HepG2 (cell line): Measurements from ENCODE around the gene GIPC3. TPM values are rescaled to one million over a fixed set of nuclear protein-coding genes. Genes with fewer than 3 reads are reported as not detected.
"Not testable (repeated sequence)": the region's sequence is repeated elsewhere in the genome, so short reads cannot be mapped to it uniquely, and the experiment has no call there.

Source experiments
- ATAC-seq: fragments of 200-7000 bp; cut with Tn5 transposase; 3 replicates; pipeline ENCODE4 v1.9.1; 2020; ENCODE audit warnings: mild to moderate bottlenecking, moderate library complexity
- BruUV-seq: library from RNA; stranded (reverse); fragments of 400-500 nt; replicated peaks from 2 replicates; lab custom pipeline; 2021; lab: Mats Ljungman, UMichigan
- CTCF ChIA-PET: fragments of 300-600 bp; formaldehyde crosslinking; extraction: SDS; loops from one replicate; lab custom pipeline; 2021; ENCODE audit warnings: low total read pairs, inconsistent platforms, low intra/inter-chr PET ratio; lab: Yijun Ruan, JAX
- POLR2A ChIA-PET: fragments of 350-600 bp; sonication (Branson Sonifier 250); formaldehyde crosslinking; loops from one replicate; lab custom pipeline; 2020; ENCODE audit warnings: antibody characterized with exemption, inconsistent platforms; lab: Yijun Ruan, JAX
- DNase-seq: peaks from one replicate; pipeline ENCODE4 v3.0.0-alpha.2; 2015; ENCODE audit warnings: low spot score
- FAIRE-seq: peaks from 3 replicates; lab custom pipeline; 2011; peaks lifted over from hg19 to GRCh38; lab: Jason Lieb, UNC
- H2AFZ ChIP-seq: one replicate; pipeline ENCODE4 v1.6.1; 2011; ENCODE audit warnings: low read length, inconsistent platforms
- H3K27ac ChIP-seq: fragments of 300-600 bp; 3 replicates; pipeline ENCODE4 v1.8.0; 2011; ENCODE audit warnings: mixed run types, mild to moderate bottlenecking, mixed read lengths, low read length, inconsistent platforms; ENCODE audit not compliant: insufficient read depth; ENCODE audit errors: extremely low read length
- H3K27me3 ChIP-seq, 2 experiments: fragments of 200-600 bp in 1 of 2; 2 replicates in 1 of 2; 3 replicates in 1 of 2; pipeline versions ENCODE4 v1.6.0 to v1.8.0; 2011; ENCODE audit warnings: low read length in 2 of 2, mild to moderate bottlenecking in 2 of 2, moderate library complexity in 2 of 2, inconsistent platforms in 1 of 2; ENCODE audit not compliant: insufficient read depth in 2 of 2, control insufficient read depth in 1 of 2
- H3K36me3 ChIP-seq, 2 experiments: fragments of 200-600 bp in 1 of 2; replicated peaks in 1 of 2; 2 replicates in 1 of 2; 3 replicates in 1 of 2; pipeline versions ENCODE4 v1.5.1 to v1.8.0; 2011; ENCODE audit warnings: low read length in 2 of 2, inconsistent platforms in 1 of 2; ENCODE audit not compliant: insufficient read depth in 2 of 2, control insufficient read depth in 1 of 2
- H3K4me1 ChIP-seq: 2 replicates; pipeline ENCODE4 v1.5.1; 2012; ENCODE audit warnings: low read length, inconsistent platforms; ENCODE audit not compliant: insufficient read depth
- H3K4me2 ChIP-seq: 2 replicates; pipeline ENCODE4 v1.6.0; 2011; ENCODE audit warnings: low read depth, low read length, inconsistent platforms
- H3K4me3 ChIP-seq, 3 experiments: fragments of 200-600 bp in 1 of 3; sonication (generic), shearing (Covaris generic) in 1 of 3; replicated peaks in 1 of 3; 2 replicates each; pipeline ENCODE4 v1.5.1; 2011 to 2016; ENCODE audit warnings: low read length in 3 of 3, inconsistent platforms in 2 of 3, low read depth in 2 of 3, mild to moderate bottlenecking in 2 of 3, control low read depth in 1 of 3, mixed read lengths in 1 of 3; ENCODE audit not compliant: insufficient read depth in 1 of 3
- H3K79me2 ChIP-seq: one replicate; pipeline ENCODE4 v1.6.1; 2011; ENCODE audit warnings: low read length, inconsistent platforms; ENCODE audit not compliant: insufficient read depth
- H3K9ac ChIP-seq: 2 replicates; pipeline ENCODE4 v1.6.0; 2011; ENCODE audit warnings: mild to moderate bottlenecking, low read depth, low read length, inconsistent platforms; ENCODE audit not compliant: insufficient read depth
- H3K9me3 ChIP-seq: 2 replicates; pipeline ENCODE4 v1.5.1; 2012; ENCODE audit warnings: mild to moderate bottlenecking, low read length
- H4K20me1 ChIP-seq: 2 replicates; pipeline ENCODE4 v1.6.0; 2011; ENCODE audit warnings: inconsistent platforms, mild to moderate bottlenecking, low read length, moderate library complexity; ENCODE audit not compliant: insufficient read depth
- ASH2L ChIP-seq: fragments of 300-600, 200-600 bp; sonication (generic); IDR thresholded peaks from 2 replicates; pipeline ENCODE4 v1.7.0; 2017; ENCODE audit warnings: low read depth, mild to moderate bottlenecking, moderate library complexity, mixed read lengths, low read length; ENCODE audit not compliant: insufficient read length
- JUN ChIP-seq: sonication (generic); formaldehyde crosslinking; IDR thresholded peaks from 2 replicates; pipeline ENCODE4 v1.4.0; 2020; ENCODE audit warnings: mild to moderate bottlenecking, missing genetic modification reagents
- SETDB1 ChIP-seq: sonication (generic); formaldehyde crosslinking; IDR thresholded peaks from 2 replicates; pipeline ENCODE4 v1.5.1; 2020; ENCODE audit warnings: missing genetic modification reagents, mild to moderate bottlenecking, borderline replicate concordance
- SP2 ChIP-seq: sonication (generic); formaldehyde crosslinking; IDR thresholded peaks from 2 replicates; pipeline ENCODE4 v1.5.1; 2020; ENCODE audit warnings: mild to moderate bottlenecking, missing genetic modification reagents
- ZNF629 ChIP-seq: sonication (generic); formaldehyde crosslinking; conservative IDR thresholded peaks from 2 replicates; pipeline ENCODE4 v1.5.0; 2020; ENCODE audit warnings: missing genetic modification reagents
- ZNF83 ChIP-seq: sonication (generic); formaldehyde crosslinking; IDR thresholded peaks from 2 replicates; pipeline ENCODE4 v1.4.0; 2020; ENCODE audit warnings: missing genetic modification reagents, mild to moderate bottlenecking, borderline replicate concordance
- WGBS: methylation state at CpG from one replicate; pipeline ENCODE4 v1.1.6; 2017; ENCODE audit warnings: low lambda C conversion rate; 5-methylcytosine and 5-hydroxymethylcytosine counted together
- in situ Hi-C: cut with HindIII; loops from 2 replicates; pipeline ENCODE4 v1.10.0; 2017; ENCODE audit warnings: low pct_unique_long_range_greater_than_20kb; ENCODE audit not compliant: extremely low pct_ligation_motif_present
- intact Hi-C: fragments of 100-400 bp; cut with micrococcal nuclease; formaldehyde crosslinking; loops from one replicate; pipeline ENCODE4 v1.10.0; 2022; ENCODE audit not compliant: unreplicated experiment
- polyA plus RNA-seq, 8 experiments: library from polyadenylated mRNA; depleted of rRNA in 3 of 8; stranded (reverse) in 7 of 8; unstranded in 1 of 8; fragments of >200 nt; fragmentation: Illumina TruSeq in 4 of 8; extraction: Trizol in 4 of 8; gene quantifications; 2 replicates each; pipeline versions ENCODE4 v1.2.1 to v1.2.3, GENCODE V29; 2011 to 2016; ENCODE audit warnings: low read depth in 4 of 8, missing spikeins in 1 of 8, mixed read lengths in 1 of 8; ENCODE audit not compliant: insufficient read depth in 1 of 8
- total RNA-seq, 5 experiments: library from RNA; depleted of rRNA; stranded (reverse); fragments of >200 nt; fragmentation: Illumina TruSeq; extraction: Trizol; gene quantifications; 2 replicates each; pipeline ENCODE4 v1.2.3, GENCODE V29; 2016; ENCODE audit warnings: low read depth in 1 of 5

Gene GIPC3
- total and polyA plus RNA-seq, 2 of the 13 experiments (the other 11 are each of a cell fraction or from before 2014, with no cell fraction given): 0.05 TPM; not detected in 1

- TF ChIP-seq ASH2L (no peak), JUN (no peak), ZNF629 (CRISPR knock-in tag) (peak; percentile 99), ZNF83 (0 out of 2 replicates have a peak, but pooled peaks have one; percentile 12), SETDB1 (CRISPR knock-in tag) (no peak), SP2 (CRISPR knock-in tag) (no peak)
Measured at GRCh38 chr19:3627351-3627723, 42.1 kb downstream of the GIPC3 start (continued).

- H3K27me3 ChIP-seq, FAIRE-seq, H3K4me3 ChIP-seq, H3K9me3 ChIP-seq, H3K36me3 ChIP-seq, H3K9ac ChIP-seq, BruUV-seq, ATAC-seq, H2AFZ ChIP-seq, H3K27ac ChIP-seq, CTCF ChIA-PET, DNase-seq, H3K4me2 ChIP-seq, H4K20me1 ChIP-seq, in situ Hi-C loops: not testable (repeated sequence)
- intact Hi-C loops: loop anchor here (5.0 kb wide), 1 partner anchor 714 kb away; the partner anchor contains the start of gene MPND
- Histone ChIP-seq H3K79me2 (peaks cover 20% of the 10 kb centered on the region), H3K4me1 (peaks cover 18% of the 10 kb centered on the region)
- 52% methylated on average over 9 of the region's 9 CpGs for WGBS
- POLR2A ChIA-PET: interaction anchor here (0.7 kb wide), 1 partner anchor 43 kb away, joined by 3 read pairs; no protein-coding TSS in a partner anchor
Measured at GRCh38 chr19:3628766-3629165, 43.5 kb downstream of the GIPC3 start.
